Activated CD8-positive, alpha-beta memory T cell treated with anti-CD3 and anti-CD28 coated beads for 24 hours (primary cell): ENCODE results near the gene PNRC2.
"Not testable (repeated sequence)": the region's sequence is repeated elsewhere in the genome, so short reads cannot be mapped to it uniquely, and the experiment has no call there.

Experiments
- DNase-seq: peaks from one replicate; pipeline ENCODE4 v3.0.0-alpha.2; 2020

Gene PNRC2

DNA sequence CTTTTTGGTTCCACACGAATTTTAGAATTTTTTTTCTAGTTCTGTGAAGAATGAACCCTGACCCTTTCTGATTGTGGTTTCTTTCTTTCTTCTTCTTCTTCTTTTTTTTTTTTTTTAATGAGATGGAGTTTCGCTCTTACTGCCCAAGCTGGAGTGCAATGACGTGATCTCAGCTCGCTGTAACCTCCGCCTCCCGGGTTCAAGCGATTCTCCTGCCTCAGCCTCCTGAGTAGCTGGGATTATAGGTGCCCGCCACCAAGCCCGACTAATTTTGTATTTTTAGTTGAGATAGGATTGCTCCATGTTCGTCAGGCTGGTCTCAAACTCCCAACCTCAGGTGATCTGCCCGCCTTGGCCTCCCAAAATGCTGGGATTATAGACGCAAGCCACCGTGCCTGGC is 32.4 kb downstream of the PNRC2 start:
- DNase-seq: not testable (repeated sequence)

DNA sequence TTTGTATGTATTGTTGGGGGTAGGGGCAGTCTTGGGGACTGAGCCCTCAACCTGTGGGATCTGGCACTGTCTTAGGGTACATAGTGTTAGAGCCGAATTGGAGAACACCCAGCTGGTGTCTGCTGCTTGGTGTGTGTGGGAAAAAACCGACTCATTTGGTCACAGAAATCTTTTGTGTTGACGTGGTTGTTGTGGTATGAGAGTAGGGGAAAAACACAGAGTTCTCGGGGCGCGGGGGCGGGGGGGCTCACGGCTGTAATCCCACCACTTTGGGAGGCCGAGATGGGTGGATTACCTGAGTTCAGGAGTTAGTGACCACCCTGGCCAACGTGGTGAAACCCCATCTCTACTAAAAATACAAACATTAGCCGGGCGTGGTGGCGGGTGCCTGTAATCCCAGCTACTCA is 35.8 kb downstream of the PNRC2 start:
- DNase-seq: no peak

GRCh38 chr1:23996700-23997229 is 37.1 kb downstream of the PNRC2 start:
- no peak for DNase-seq

DNA sequence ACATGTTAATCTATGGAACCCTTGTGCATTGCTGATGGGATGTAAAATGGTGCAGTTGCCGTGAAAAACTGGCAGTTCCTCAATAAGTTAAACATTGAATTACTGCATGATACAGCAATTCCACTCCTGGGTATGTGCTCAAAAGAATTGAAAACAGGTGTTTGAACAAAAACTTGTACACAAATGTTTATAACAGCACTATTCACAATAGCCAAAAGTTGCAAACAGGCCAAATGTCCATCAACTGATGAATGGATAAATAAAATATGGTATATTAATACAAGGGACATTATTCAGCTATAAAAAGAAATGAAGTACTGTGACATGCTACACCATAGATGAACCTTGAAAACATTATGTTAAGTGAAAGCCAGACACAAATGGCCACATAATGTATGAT is 38.2 kb downstream of the PNRC2 start:
- no peak for DNase-seq

GRCh38 chr1:23999156-23999671 is 39.6 kb downstream of the PNRC2 start:
- no peak for DNase-seq

DNA sequence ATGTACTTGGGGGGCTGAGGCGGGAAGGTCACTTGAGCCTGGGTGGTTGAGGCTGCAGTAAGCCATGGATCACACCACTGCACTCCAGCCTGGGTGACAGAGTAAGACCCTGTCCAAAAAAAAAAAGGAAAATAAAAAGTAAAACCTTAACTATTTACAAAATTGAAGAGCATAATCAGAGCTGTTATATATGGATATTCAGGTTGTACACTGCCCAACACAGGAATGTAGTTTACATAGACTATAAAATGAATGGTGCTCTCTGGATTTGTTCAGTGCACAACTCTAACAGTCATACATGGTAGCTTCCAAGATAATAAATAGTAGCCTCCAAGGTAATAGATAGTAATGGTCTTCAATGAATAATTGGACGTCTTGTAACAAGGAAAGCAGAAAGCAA is 43.1 kb downstream of the PNRC2 start:
- no peak for DNase-seq

- no peak for DNase-seq
These were observed 43.8 kb downstream of the PNRC2 start for GRCh38 chr1:24003331-24003972.

DNA sequence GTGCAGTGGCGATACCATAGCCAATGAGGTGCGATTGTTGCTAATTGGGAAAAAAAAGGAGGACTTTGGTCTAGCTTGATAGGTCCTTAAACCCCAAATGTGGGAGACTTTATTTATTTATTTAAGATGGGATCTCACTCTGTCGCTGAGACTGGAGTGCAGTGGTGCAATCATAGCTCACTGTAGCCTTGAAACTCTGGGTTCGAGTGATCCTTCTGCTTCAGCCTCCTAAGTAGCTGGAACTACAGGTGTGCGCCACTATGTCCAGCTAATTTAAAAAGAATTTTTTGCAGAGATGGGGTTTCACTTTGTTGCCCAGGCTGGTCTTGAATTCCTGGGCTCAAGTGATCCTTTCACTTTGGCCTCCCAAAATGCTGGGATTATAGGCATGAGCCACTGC is 44.5 kb downstream of the PNRC2 start:
- DNase-seq: no peak

- no peak for DNase-seq
These were observed 45.5 kb downstream of the PNRC2 start for GRCh38 chr1:24005163-24005562.

DNA sequence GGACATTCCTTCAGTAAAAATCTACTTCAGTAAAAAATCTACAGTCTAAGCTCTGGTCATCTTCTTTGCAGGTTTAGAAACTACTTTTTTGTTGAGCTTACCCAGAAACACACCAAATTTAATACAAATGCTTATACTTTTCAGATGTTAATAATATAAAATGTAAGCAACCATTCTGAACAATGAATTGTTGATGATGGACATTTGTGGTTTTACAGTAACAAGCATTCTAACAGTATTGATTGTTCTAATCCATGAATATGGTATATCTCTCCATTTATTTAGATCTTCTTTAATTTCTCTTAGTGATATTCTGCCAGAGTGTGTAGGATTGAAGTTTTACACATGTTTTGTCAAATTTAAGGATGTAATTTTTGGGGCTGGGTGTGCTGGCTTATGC is 47.5 kb downstream of the PNRC2 start:
- DNase-seq: no peak

- not testable (repeated sequence) for DNase-seq
These were observed 49.1 kb downstream of the PNRC2 start for GRCh38 chr1:24008574-24009184.

DNA sequence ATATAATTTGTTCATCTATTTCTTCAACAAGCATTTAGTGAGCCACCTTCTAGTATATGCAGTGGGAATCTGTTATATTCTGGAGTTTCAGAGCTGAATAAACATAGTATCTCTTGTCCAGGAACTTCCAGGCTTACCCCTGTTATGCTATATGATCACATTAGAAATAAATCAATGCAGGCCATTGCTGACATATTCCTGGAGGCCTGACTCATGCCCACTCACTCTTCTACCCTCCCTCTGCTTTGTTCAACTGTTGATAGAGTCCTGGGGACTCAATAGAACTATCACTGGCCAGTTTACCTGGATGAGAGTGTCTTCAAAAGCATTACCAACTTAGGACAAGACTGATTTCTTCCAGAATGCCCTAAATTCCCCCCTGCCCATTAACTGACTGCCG is 49.8 kb downstream of the PNRC2 start:
- no peak for DNase-seq

GRCh38 chr1:24010650-24011049 is 51.0 kb downstream of the PNRC2 start:
- DNase-seq: no peak

GRCh38 chr1:24012878-24013277 is 53.2 kb downstream of the PNRC2 start:
- DNase-seq: not testable (repeated sequence)
